Measurements from ENCODE around the gene MCAM.

Gene MCAM

GRCh38 chr11:119356349-119357031 lies 39.6 kb upstream of the MCAM start:
- H3K27ac ChIP-seq (ENCODE audit: low read length), result no peak overlapping the region; the same call in 1 of the 2 replicates
- peaks cover 40% of the 10 kb centered on the region for H3K27me3 ChIP-seq (ENCODE audit: insufficient read depth, low read length, poor library complexity)
- peaks cover 8% of the 10 kb centered on the region; the same call in 1 of the 2 replicates for H3K4me1 ChIP-seq (ENCODE audit: insufficient read depth, low read length)
- TF ChIP-seq, protein P1, sequence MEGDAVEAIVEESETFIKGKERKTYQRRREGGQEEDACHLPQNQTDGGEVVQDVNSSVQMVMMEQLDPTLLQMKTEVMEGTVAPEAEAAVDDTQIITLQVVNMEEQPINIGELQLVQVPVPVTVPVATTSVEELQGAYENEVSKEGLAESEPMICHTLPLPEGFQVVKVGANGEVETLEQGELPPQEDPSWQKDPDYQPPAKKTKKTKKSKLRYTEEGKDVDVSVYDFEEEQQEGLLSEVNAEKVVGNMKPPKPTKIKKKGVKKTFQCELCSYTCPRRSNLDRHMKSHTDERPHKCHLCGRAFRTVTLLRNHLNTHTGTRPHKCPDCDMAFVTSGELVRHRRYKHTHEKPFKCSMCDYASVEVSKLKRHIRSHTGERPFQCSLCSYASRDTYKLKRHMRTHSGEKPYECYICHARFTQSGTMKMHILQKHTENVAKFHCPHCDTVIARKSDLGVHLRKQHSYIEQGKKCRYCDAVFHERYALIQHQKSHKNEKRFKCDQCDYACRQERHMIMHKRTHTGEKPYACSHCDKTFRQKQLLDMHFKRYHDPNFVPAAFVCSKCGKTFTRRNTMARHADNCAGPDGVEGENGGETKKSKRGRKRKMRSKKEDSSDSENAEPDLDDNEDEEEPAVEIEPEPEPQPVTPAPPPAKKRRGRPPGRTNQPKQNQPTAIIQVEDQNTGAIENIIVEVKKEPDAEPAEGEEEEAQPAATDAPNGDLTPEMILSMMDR (IDR thresholded peaks at IDR 0.05; ENCODE audit: borderline replicate concordance, extremely low read depth, low read length, poor library complexity, severe bottlenecking), result peak; percentile 85
- peak; percentile 85 for TF ChIP-seq EZH2 (IDR thresholded peaks at IDR 0.05; ENCODE audit: borderline replicate concordance, low read depth, low read length, severe bottlenecking)
- no peaks in the 10 kb centered on the region for H3K9me3 ChIP-seq (ENCODE audit: insufficient read depth, low read length, severe bottlenecking)
- H3K36me3 ChIP-seq (ENCODE audit: insufficient read depth, low read length), result no peaks in the 10 kb centered on the region
- peaks cover 4% of the 10 kb centered on the region; the same call in 1 of the 2 replicates for H4K20me1 ChIP-seq (ENCODE audit: insufficient read depth, low read length)
- H2AFZ ChIP-seq (ENCODE audit: low read depth, low read length), result peak overlapping the region; percentile 85
- no peaks in the 10 kb centered on the region for H3K79me2 ChIP-seq (ENCODE audit: insufficient read depth, low read length)
- ATAC-seq (ENCODE audit: insufficient read depth, low read depth), result peak; percentile 86
- H3K9ac ChIP-seq (ENCODE audit: low read depth, low read length), result peak overlapping the region; percentile 52
- peak; percentile 68 for DNase-seq
- H3K4me2 ChIP-seq (ENCODE audit: insufficient read depth, low read length), result peak overlapping the region; percentile 83
- H3K4me3 ChIP-seq (ENCODE audit: low read depth in 1 of 2, low read length in 2 of 2), result peak overlapping the region in 1 of 2 experiments; percentile 57; a peak in 3 of 4 replicates

- Histone ChIP-seq H3K4me2 (ENCODE audit: insufficient read depth, low read length) (no peak overlapping the region), H3K9me3 (ENCODE audit: insufficient read depth, low read length, severe bottlenecking) (no peaks in the 10 kb centered on the region), H4K20me1 (ENCODE audit: insufficient read depth, low read length) (peaks cover 4% of the 10 kb centered on the region; the same call in 1 of the 2 replicates), H3K4me1 (ENCODE audit: insufficient read depth, low read length) (peaks cover 8% of the 10 kb centered on the region; the same call in 1 of the 2 replicates), H2AFZ (ENCODE audit: low read depth, low read length) (no peak overlapping the region), H3K9ac (ENCODE audit: low read depth, low read length) (no peak overlapping the region), H3K27me3 (ENCODE audit: insufficient read depth, low read length, poor library complexity) (peaks cover 40% of the 10 kb centered on the region), H3K79me2 (ENCODE audit: insufficient read depth, low read length) (no peaks in the 10 kb centered on the region), H3K4me3 (ENCODE audit: low read depth in 1 of 2, low read length in 2 of 2) (no peak overlapping the region), H3K36me3 (ENCODE audit: insufficient read depth, low read length) (no peaks in the 10 kb centered on the region), H3K27ac (ENCODE audit: low read length) (no peak overlapping the region)
- DNase-seq, result no peak
- no peak for TF ChIP-seq EZH2 (IDR thresholded peaks at IDR 0.05; ENCODE audit: borderline replicate concordance, low read depth, low read length, severe bottlenecking)
- TF ChIP-seq, protein P1 (IDR thresholded peaks at IDR 0.05; ENCODE audit: borderline replicate concordance, extremely low read depth, low read length, poor library complexity, severe bottlenecking), result no peak
- ATAC-seq (ENCODE audit: insufficient read depth, low read depth), result no peak
These were observed 38.3 kb upstream of the MCAM start for GRCh38 chr11:119355091-119355843.

- Histone ChIP-seq H3K4me3 (ENCODE audit: low read depth in 1 of 2, low read length in 2 of 2) (no peak overlapping the region), H3K9ac (ENCODE audit: low read depth, low read length) (no peak overlapping the region), H3K4me1 (ENCODE audit: insufficient read depth, low read length) (peaks cover 8% of the 10 kb centered on the region; the same call in 1 of the 2 replicates), H3K36me3 (ENCODE audit: insufficient read depth, low read length) (no peaks in the 10 kb centered on the region), H3K79me2 (ENCODE audit: insufficient read depth, low read length) (no peaks in the 10 kb centered on the region), H4K20me1 (ENCODE audit: insufficient read depth, low read length) (peaks cover 4% of the 10 kb centered on the region; the same call in 1 of the 2 replicates), H2AFZ (ENCODE audit: low read depth, low read length) (no peak overlapping the region), H3K4me2 (ENCODE audit: insufficient read depth, low read length) (no peak overlapping the region), H3K27me3 (ENCODE audit: insufficient read depth, low read length, poor library complexity) (peaks cover 30% of the 10 kb centered on the region), H3K9me3 (ENCODE audit: insufficient read depth, low read length, severe bottlenecking) (no peaks in the 10 kb centered on the region), H3K27ac (ENCODE audit: low read length) (no peak overlapping the region)
- no peak for TF ChIP-seq EZH2 (IDR thresholded peaks at IDR 0.05; ENCODE audit: borderline replicate concordance, low read depth, low read length, severe bottlenecking)
- TF ChIP-seq, protein P1 (IDR thresholded peaks at IDR 0.05; ENCODE audit: borderline replicate concordance, extremely low read depth, low read length, poor library complexity, severe bottlenecking), result no peak
- ATAC-seq (ENCODE audit: insufficient read depth, low read depth) (no peak), DNase-seq (no peak)
These were observed 35.9 kb upstream of the MCAM start for GRCh38 chr11:119352857-119353260.
